Activated CD4-positive, alpha-beta T cell treated with anti-CD3 and anti-CD28 coated beads for 4 hours (primary cell): ENCODE data around the gene CHST8.

ENCODE experiments used
- DNase-seq, 2 donors: peaks; one replicate each; pipeline ENCODE4 v3.0.0-alpha.2; 2020

Gene CHST8

GRCh38 chr19:33620611-33621010, 1.1 kb upstream of the CHST8 start:
- no peak for DNase-seq

GRCh38 chr19:33621065-33621785, 528 bp upstream of the CHST8 start:
- DNase-seq, result no peak

DNA sequence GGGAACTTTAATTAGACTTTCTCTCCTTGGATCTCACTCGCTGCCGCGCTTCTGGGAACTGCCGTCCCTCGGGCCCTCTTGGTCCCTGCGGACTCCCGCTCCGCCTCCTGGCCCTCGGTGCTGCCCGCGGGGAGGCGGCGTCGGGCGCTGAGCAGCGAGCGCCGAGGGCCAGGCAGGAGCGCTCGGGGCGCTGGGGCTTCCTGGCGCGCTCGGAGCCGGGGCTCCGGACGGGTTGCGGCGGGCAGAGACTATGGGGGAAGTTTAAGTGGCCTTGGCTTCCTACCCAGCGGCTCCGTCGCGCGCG, 704 bp downstream of the CHST8 start:
- no peak for DNase-seq

- DNase-seq, result no peak
These were observed 1.2 kb downstream of the CHST8 start for GRCh38 chr19:33622809-33623511.

GRCh38 chr19:33624586-33624985, 2.8 kb downstream of the CHST8 start:
- DNase-seq, result no peak

GRCh38 chr19:33627526-33627925, 5.8 kb downstream of the CHST8 start:
- DNase-seq, result no peak

GRCh38 chr19:33627962-33628839, 6.4 kb downstream of the CHST8 start:
- DNase-seq, result no peak

- DNase-seq, result no peak
These were observed 7.4 kb downstream of the CHST8 start for GRCh38 chr19:33628921-33629825.

GRCh38 chr19:33629826-33630375, 8.1 kb downstream of the CHST8 start:
- no peak for DNase-seq

GRCh38 chr19:33630880-33631608, 9.3 kb downstream of the CHST8 start:
- no peak for DNase-seq

DNA sequence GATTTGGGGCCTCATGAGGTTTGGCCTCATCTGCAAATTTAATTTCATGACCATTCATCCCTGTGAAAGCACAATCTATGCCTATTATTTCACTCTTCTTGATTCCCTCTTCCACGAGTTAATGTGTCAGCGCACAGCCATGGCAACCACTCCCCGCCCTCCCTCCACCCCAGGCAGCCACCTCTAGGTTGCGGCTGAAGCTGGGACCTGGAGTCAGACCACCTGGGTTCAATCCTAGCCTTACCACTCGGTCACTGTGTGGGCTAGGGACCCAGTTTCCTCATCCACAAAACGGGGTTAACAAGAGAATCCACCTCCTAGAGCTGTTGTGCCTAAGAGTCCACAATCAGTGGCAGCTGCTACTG, 9.8 kb downstream of the CHST8 start:
- DNase-seq, result no peak

GRCh38 chr19:33634361-33635091, 12.8 kb downstream of the CHST8 start:
- no peak for DNase-seq

- DNase-seq, result no peak
These were observed 16.6 kb downstream of the CHST8 start for GRCh38 chr19:33638167-33639034.

- DNase-seq, result no peak
These were observed 17.4 kb downstream of the CHST8 start for GRCh38 chr19:33639035-33639681.

DNA sequence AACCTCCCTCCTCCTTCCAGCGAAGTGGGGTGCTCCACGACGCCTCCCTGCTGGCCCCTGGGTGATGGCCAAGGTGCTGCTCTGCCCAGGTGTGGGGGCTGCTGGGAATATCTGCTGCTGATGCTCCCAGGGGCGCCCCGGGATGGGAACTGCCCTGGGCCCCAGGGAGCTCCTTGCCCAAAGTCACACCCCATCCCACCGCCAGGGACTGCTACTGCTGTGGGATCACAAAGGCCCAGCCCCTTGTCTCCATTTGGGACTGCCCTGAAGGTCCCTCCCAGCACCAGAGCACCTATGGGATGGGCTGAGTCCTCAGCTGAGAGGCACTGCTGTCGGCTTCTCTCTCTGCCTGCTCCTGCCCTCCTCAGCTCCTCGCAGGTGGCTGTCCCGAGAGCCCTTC, 19.0 kb downstream of the CHST8 start:
- DNase-seq, result no peak

DNA sequence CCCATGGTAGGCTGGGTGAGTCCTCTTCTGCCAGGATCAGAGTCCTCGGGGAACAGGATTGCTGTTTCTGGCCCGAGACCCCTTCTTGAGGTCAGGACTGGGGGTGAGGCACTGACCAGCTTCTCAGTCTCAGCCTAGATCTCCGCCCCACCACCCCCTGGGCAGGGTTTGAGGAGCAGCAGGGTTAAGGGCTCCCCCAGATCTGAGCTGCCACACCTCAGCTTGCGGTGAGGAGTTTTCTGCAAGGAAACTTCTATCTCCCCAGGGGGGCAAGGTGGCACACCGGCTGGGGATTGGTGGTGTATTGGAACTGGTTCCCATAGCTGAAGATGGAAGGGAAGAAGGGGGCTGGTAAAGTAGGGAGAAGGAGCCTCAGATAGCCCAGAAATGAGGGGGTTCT, 19.5 kb downstream of the CHST8 start:
- DNase-seq, result no peak

- DNase-seq, result no peak
These were observed 20.3 kb downstream of the CHST8 start for GRCh38 chr19:33641956-33642498.

GRCh38 chr19:33644284-33644836, 22.6 kb downstream of the CHST8 start:
- DNase-seq, result no peak

DNA sequence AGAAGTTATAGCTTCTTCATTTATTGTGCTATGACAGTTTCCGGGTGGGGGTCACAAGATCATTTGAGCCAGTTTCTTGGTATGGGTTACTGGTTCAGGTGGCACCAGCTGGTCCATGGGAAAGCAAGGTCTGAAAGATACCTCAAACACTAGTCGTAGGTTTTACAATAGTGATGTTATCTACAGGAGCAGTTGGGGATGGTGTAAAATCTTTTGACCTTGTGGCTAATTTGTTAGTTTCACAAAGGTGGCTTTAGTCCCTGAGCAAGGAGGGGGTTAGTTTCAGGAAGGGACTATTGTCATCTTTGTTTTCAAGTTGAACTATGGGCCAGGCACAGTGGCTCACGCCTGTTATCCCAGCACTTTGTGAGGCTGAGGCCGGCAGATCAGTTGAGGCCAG, 24.6 kb downstream of the CHST8 start:
- DNase-seq, result no peak
